HCEC 1CT (cell line): Measurements from ENCODE around the gene HMGA1.

ENCODE experiments used
- DNase-seq: peaks from one replicate; pipeline ENCODE4 v3.0.0-alpha.2; 2017

Gene HMGA1

GRCh38 chr6:34236443-34237315 lies at the start of gene HMGA1:
Gene HMGA1 (plus strand): TSS chr6:34236873. CDS start chr6:34240781, 3,908 bp downstream.
- peak; percentile 88 for DNase-seq

- no peak for DNase-seq
These were observed 46.7 kb upstream of the HMGA1 start for GRCh38 chr6:34189806-34190503.

- DNase-seq: no peak
These were observed 46.1 kb upstream of the HMGA1 start for GRCh38 chr6:34190504-34191122.

GRCh38 chr6:34194772-34195171 lies 41.9 kb upstream of the HMGA1 start:
- no peak for DNase-seq

- DNase-seq: no peak
These were observed 41.0 kb upstream of the HMGA1 start for GRCh38 chr6:34195726-34196115.

GRCh38 chr6:34196116-34196832 lies 40.4 kb upstream of the HMGA1 start:
- DNase-seq: peak; percentile 62

- no peak for DNase-seq
These were observed 39.9 kb upstream of the HMGA1 start for GRCh38 chr6:34196833-34197195.

GRCh38 chr6:34200340-34200971 lies 36.2 kb upstream of the HMGA1 start:
- no peak for DNase-seq

GRCh38 chr6:34201455-34202107 lies 35.1 kb upstream of the HMGA1 start:
- DNase-seq: no peak

- no peak for DNase-seq
These were observed 34.1 kb upstream of the HMGA1 start for GRCh38 chr6:34202329-34203201.

- no peak for DNase-seq
These were observed 32.0 kb upstream of the HMGA1 start for GRCh38 chr6:34204693-34205092.

- DNase-seq: no peak
These were observed 31.2 kb upstream of the HMGA1 start for GRCh38 chr6:34205466-34205865.

- DNase-seq: no peak
These were observed 30.8 kb upstream of the HMGA1 start for GRCh38 chr6:34205916-34206315.

GRCh38 chr6:34206726-34207125 lies 29.9 kb upstream of the HMGA1 start:
- no peak for DNase-seq

GRCh38 chr6:34207695-34208443 lies 28.8 kb upstream of the HMGA1 start:
- DNase-seq: no peak

- DNase-seq: peak; percentile 76
These were observed 22.9 kb upstream of the HMGA1 start for GRCh38 chr6:34213772-34214171.

GRCh38 chr6:34218691-34219090 lies 18.0 kb upstream of the HMGA1 start:
- no peak for DNase-seq

- DNase-seq: no peak
These were observed 13.2 kb upstream of the HMGA1 start for GRCh38 chr6:34223381-34223955.

- DNase-seq: peak; percentile 93
These were observed 12.4 kb upstream of the HMGA1 start for GRCh38 chr6:34223956-34224940.
